Suprapubic skin (tissue), 4 donors: ENCODE results near the gene PAXX. TPM values are rescaled to one million over a fixed set of nuclear protein-coding genes. Genes with fewer than 3 reads are reported as not detected.

Experiments
- DNase-seq, 2 donors: peaks; one replicate each; pipeline ENCODE4 v3.0.0-alpha.2; 2019; ENCODE audit warnings: low spot score in 2 of 2
- H3K27ac ChIP-seq: fragments of 200-600 bp; sonication (generic); one replicate; pipeline ENCODE4 v1.5.1; 2019
- H3K27me3 ChIP-seq: fragments of 200-600 bp; sonication (generic); one replicate; pipeline ENCODE4 v1.5.1; 2019
- H3K36me3 ChIP-seq: fragments of 200-600 bp; sonication (generic); one replicate; pipeline ENCODE4 v1.5.1; 2019
- H3K4me1 ChIP-seq: fragments of 200-600 bp; sonication (generic); one replicate; pipeline ENCODE4 v1.5.1; 2019
- H3K4me3 ChIP-seq: fragments of 200-600 bp; sonication (generic); one replicate; pipeline ENCODE4 v1.5.1; 2019; ENCODE audit warnings: mild to moderate bottlenecking
- H3K9me3 ChIP-seq: fragments of 200-600 bp; sonication (generic); one replicate; pipeline ENCODE4 v1.5.1; 2019
- EP300 ChIP-seq: sonication (generic); formaldehyde crosslinking; IDR thresholded peaks from one replicate; pipeline ENCODE4 v1.6.1; 2017; ENCODE audit warnings: antibody characterized with exemption
- POLR2A ChIP-seq, 2 donors: fragments of 450-650 bp; IDR thresholded peaks; one replicate each; pipeline ENCODE4 v1.6.1; 2017; ENCODE audit warnings: antibody characterized with exemption in 2 of 2, mild to moderate bottlenecking in 2 of 2, moderate library complexity in 2 of 2
- POLR2AphosphoS5 ChIP-seq, 3 donors: sonication (generic); formaldehyde crosslinking; IDR thresholded peaks; one replicate each; pipeline ENCODE4 v1.6.1; 2017; ENCODE audit warnings: antibody characterized with exemption in 3 of 3
- WGBS: methylation state at CpG from one replicate; pipeline ENCODE4 v1.1.5; 2018; 5-methylcytosine and 5-hydroxymethylcytosine counted together
- total RNA-seq, 4 donors: library from RNA; depleted of rRNA; stranded (reverse); fragments of >200 nt; gene quantifications; one replicate each; pipeline ENCODE4 v1.1.0, GENCODE V29; 2016
- TF ChIP-seq, protein P1 (sequence below), 2 donors: fragments of 200-600 bp in 1 of 2; fragments of 450-650 bp in 1 of 2; sonication (generic) in 1 of 2; IDR thresholded peaks; one replicate each; pipeline ENCODE4 v1.5.1; 2016 to 2019; ENCODE audit warnings: antibody characterized with exemption in 2 of 2, mild to moderate bottlenecking in 1 of 2, moderate library complexity in 1 of 2

Gene PAXX
- total RNA-seq, 4 donors from 2014 or later: 43.2 to 68.6 (median 61.5) TPM

DNA sequence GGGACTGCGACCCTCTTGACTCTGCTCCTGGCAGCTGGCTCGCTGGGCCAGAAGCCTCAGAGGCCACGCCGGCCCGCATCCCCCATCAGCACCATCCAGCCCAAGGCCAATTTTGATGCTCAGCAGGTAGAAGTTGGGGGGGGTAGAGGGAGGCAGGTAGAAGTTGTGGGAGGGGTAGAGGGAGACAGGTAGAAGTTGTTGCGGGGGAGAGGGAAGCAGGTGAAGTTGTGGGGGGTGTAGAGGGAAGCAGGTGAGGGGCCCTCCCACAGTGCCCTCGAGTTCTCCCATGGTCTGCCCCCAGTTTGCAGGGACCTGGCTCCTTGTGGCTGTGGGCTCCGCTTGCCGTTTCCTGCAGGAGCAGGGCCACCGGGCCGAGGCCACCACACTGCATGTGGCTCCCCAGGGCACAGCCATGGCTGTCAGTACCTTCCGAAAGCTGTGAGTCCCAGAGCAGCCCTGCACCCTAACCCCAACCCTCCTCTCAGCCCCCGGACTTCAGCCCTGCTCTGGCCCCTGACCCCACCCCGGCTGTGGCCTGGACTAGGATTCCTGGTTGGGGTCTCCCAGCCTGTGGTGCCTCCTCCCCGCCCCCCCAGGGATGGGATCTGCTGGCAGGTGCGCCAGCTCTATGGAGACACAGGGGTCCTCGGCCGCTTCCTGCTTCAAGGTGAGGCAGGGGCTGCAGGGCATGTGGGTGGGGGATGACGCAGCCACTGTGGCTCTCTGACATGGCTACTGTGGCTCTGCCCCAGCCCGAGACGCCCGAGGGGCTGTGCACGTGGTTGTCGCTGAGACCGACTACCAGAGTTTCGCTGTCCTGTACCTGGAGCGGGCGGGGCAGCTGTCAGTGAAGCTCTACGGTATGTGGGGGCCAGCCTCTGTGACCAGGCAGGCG is 46.6 kb upstream of the PAXX start:
- no peaks in the 10 kb centered on the region for H3K9me3 ChIP-seq
- H3K4me1 ChIP-seq: peaks cover 48% of the 10 kb centered on the region
- DNase-seq: peak in 1 of 2 donors; percentile 68
- no peak overlapping the region for H3K4me3 ChIP-seq
- peaks cover 25% of the 10 kb centered on the region for H3K36me3 ChIP-seq
- H3K27me3 ChIP-seq: no peaks in the 10 kb centered on the region
- H3K27ac ChIP-seq: no peak overlapping the region
- TF ChIP-seq POLR2A (IDR thresholded peaks at IDR 0.05) (no peak), EP300 (no peak), POLR2AphosphoS5 (IDR thresholded peaks at IDR 0.05) (no peak)
- TF ChIP-seq, protein P1, sequence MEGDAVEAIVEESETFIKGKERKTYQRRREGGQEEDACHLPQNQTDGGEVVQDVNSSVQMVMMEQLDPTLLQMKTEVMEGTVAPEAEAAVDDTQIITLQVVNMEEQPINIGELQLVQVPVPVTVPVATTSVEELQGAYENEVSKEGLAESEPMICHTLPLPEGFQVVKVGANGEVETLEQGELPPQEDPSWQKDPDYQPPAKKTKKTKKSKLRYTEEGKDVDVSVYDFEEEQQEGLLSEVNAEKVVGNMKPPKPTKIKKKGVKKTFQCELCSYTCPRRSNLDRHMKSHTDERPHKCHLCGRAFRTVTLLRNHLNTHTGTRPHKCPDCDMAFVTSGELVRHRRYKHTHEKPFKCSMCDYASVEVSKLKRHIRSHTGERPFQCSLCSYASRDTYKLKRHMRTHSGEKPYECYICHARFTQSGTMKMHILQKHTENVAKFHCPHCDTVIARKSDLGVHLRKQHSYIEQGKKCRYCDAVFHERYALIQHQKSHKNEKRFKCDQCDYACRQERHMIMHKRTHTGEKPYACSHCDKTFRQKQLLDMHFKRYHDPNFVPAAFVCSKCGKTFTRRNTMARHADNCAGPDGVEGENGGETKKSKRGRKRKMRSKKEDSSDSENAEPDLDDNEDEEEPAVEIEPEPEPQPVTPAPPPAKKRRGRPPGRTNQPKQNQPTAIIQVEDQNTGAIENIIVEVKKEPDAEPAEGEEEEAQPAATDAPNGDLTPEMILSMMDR (IDR thresholded peaks at IDR 0.05): no peak
- 79% methylated on average over 17 of the region's 30 CpGs for WGBS

- H3K9me3 ChIP-seq: no peaks in the 10 kb centered on the region
- no peak overlapping the region for H3K4me3 ChIP-seq
- 85% methylated on average over 15 of the region's 27 CpGs for WGBS
- no peak for DNase-seq
- no peak overlapping the region for H3K27ac ChIP-seq
- peaks cover 49% of the 10 kb centered on the region for H3K4me1 ChIP-seq
- TF ChIP-seq POLR2A (IDR thresholded peaks at IDR 0.05): no peak
- TF ChIP-seq, protein P1 (IDR thresholded peaks at IDR 0.05): no peak
- TF ChIP-seq EP300: no peak
- no peak for TF ChIP-seq POLR2AphosphoS5 (IDR thresholded peaks at IDR 0.05)
- no peaks in the 10 kb centered on the region for H3K27me3 ChIP-seq
- H3K36me3 ChIP-seq: peaks cover 16% of the 10 kb centered on the region
These were observed 45.8 kb upstream of the PAXX start for GRCh38 chr9:136946228-136947027.

DNA sequence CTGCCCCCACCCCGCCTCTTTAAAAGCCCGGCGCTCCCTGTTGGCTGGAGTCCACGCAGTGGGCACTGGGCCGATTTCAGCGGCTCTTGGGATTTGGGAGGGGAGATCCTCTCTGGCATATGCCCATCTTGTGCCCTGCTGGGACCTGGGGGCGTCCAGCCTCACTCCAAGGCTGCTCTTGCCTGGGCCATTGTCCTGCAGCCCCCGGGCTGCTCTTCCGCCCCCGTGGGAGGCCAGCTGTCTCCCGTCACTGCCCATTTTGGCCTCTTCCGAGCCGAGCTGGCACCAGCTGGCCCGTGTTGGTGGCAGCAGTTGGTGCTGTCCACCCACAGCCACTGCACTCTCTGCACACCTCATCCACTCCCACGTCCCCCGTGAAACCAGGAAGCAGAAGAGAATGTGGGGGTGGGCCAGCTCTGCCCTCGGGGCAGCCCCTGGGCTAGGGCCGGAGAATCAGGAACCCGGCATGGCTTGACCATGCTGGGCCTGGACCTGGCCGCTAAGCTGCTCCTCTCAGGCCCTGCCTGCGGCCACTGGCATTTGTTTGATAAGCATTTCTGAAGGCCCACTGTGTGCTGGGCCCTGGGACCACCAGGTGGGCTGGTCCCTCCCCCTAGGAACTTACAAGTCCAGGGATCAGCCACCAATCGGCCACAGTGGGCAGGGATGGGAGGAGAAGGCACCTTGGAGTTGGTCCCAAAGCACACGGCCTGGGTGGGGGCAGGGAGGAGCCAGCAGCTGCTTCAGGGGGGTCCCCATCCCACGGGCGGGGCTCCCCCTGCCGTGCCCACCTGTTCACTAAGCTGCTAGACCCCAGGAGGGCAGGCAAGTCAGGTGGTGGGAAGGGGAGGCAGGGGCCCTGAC is 45.0 kb upstream of the PAXX start:
- 68% methylated on average over 17 of the region's 26 CpGs for WGBS
- no peaks in the 10 kb centered on the region for H3K27me3 ChIP-seq
- TF ChIP-seq POLR2A (IDR thresholded peaks at IDR 0.05) (no peak), POLR2AphosphoS5 (IDR thresholded peaks at IDR 0.05) (no peak), EP300 (no peak)
- TF ChIP-seq, protein P1 (IDR thresholded peaks at IDR 0.05): no peak
- peaks cover 47% of the 10 kb centered on the region for H3K4me1 ChIP-seq
- H3K4me3 ChIP-seq: no peak overlapping the region
- no peak for DNase-seq
- no peak overlapping the region for H3K27ac ChIP-seq
- H3K36me3 ChIP-seq: peaks cover 8% of the 10 kb centered on the region
- no peaks in the 10 kb centered on the region for H3K9me3 ChIP-seq

- TF ChIP-seq EP300 (no peak), POLR2A (IDR thresholded peaks at IDR 0.05) (no peak), POLR2AphosphoS5 (IDR thresholded peaks at IDR 0.05) (no peak)
- TF ChIP-seq, protein P1 (IDR thresholded peaks at IDR 0.05): no peak
- DNase-seq: no peak
- no peak overlapping the region for H3K4me3 ChIP-seq
- peaks cover under 1% of the 10 kb centered on the region for H3K36me3 ChIP-seq
- H3K4me1 ChIP-seq: peaks cover 45% of the 10 kb centered on the region
- H3K27me3 ChIP-seq: no peaks in the 10 kb centered on the region
- H3K9me3 ChIP-seq: no peaks in the 10 kb centered on the region
- 24% methylated on average over 4 of the region's 15 CpGs for WGBS
- no peak overlapping the region for H3K27ac ChIP-seq
These were observed 44.2 kb upstream of the PAXX start for GRCh38 chr9:136947955-136948510.
